Mucosa of stomach (tissue), 1 donor: Measurements from ENCODE around the gene RAET1L.
"Not testable (repeated sequence)": the region's sequence is repeated elsewhere in the genome, so short reads cannot be mapped to it uniquely, and the experiment has no call there.

Source experiments
- H3K27me3 ChIP-seq: one replicate; pipeline ENCODE4 v1.7.0; 2013; ENCODE audit warnings: mild to moderate bottlenecking, low read length; ENCODE audit not compliant: control insufficient read depth, insufficient read depth
- H3K36me3 ChIP-seq: one replicate; pipeline ENCODE4 v1.7.0; 2013; ENCODE audit warnings: low read length; ENCODE audit not compliant: control insufficient read depth, insufficient read depth
- H3K4me1 ChIP-seq: one replicate; pipeline ENCODE4 v1.7.0; 2013; ENCODE audit warnings: mild to moderate bottlenecking, low read length; ENCODE audit not compliant: control insufficient read depth, insufficient read depth
- H3K4me3 ChIP-seq: one replicate; pipeline ENCODE4 v1.7.0; 2013; ENCODE audit warnings: low read length
- H3K9ac ChIP-seq: one replicate; pipeline ENCODE4 v1.7.0; 2013; ENCODE audit warnings: mild to moderate bottlenecking, low read length, moderate library complexity
- H3K9me3 ChIP-seq: one replicate; pipeline ENCODE4 v1.7.0; 2013; ENCODE audit warnings: mild to moderate bottlenecking, low read length, moderate library complexity; ENCODE audit not compliant: control insufficient read depth
- donor health status: Pancreatic carcinoma.

Gene RAET1L

DNA sequence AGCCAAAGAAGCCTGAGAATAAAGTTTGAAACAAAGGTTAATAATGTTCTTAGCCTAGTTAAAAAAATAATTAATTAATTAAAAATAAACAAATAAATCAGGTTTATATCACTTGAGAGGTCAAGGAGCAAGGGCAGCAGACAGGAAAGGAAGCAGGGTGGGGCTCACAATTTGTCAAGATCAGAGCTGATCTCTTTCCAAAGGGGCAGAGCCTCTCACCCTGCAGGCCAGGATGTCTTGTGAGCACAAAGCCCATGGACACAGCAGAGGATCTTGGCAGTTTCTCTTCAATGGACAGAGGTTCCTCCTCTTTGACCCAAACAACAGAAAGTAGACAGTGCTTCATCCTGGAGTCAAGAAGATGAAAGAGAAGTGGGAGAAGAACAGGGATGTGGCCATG, 46.7 kb downstream of the RAET1L start:
- Histone ChIP-seq H3K9ac (no peak overlapping the region), H3K4me3 (no peak overlapping the region), H3K27me3 (peaks cover 70% of the 10 kb centered on the region)

DNA sequence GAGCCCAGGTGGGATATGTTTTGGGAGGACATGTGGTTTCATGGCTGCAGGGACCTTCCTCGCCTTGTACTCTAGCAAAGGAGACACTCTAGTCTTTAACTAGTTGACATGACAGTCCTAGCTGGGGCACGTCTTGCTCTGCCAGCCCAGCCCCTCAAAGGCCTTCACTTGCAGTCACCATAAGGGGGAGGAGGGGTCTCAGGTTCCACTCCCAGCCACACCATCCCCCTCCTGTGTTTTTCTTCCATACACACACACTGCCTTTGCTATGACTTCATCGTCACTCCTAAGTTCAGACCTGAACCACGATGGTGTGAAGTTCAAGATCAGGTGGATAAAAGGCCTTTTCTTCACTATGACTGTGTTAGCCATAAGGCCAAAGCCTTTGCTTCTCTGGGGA, 48.1 kb downstream of the RAET1L start:
- no peaks in the 10 kb centered on the region for H3K36me3 ChIP-seq
- no peaks in the 10 kb centered on the region for H3K9me3 ChIP-seq
- no peak overlapping the region for H3K9ac ChIP-seq
- H3K4me3 ChIP-seq: no peak overlapping the region
- H3K27me3 ChIP-seq: peaks cover 60% of the 10 kb centered on the region
- no peaks in the 10 kb centered on the region for H3K4me1 ChIP-seq

More for the DNA sequence above, 46.7 kb downstream of the RAET1L start:
- no peaks in the 10 kb centered on the region for H3K36me3 ChIP-seq
- no peaks in the 10 kb centered on the region for H3K4me1 ChIP-seq
- H3K9me3 ChIP-seq: no peaks in the 10 kb centered on the region

DNA sequence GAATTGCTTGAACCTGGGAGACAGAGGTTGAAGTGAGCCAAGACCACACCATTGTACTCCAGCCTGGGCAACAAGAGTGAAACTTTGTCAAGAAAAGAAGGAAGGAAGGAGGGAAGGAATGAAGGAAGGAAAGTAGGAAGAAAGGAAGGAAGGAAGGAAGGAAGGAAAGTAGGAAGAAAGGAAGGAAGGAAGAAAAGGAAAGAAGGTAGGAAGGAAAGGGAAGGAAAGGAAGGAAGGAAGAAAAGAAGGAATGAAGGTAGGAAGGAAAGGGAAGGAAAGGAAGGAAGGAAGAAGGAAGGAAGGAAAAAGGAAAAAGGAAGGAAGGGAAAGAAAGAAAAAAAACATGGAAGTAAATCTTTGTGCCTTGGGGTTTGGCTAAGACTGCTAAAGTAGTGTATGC, 49.9 kb downstream of the RAET1L start:
- Histone ChIP-seq H3K4me1 (no peaks in the 10 kb centered on the region), H3K27me3 (peaks cover 47% of the 10 kb centered on the region), H3K9ac (no peak overlapping the region), H3K9me3 (no peaks in the 10 kb centered on the region), H3K36me3 (no peaks in the 10 kb centered on the region), H3K4me3 (no peak overlapping the region)

DNA sequence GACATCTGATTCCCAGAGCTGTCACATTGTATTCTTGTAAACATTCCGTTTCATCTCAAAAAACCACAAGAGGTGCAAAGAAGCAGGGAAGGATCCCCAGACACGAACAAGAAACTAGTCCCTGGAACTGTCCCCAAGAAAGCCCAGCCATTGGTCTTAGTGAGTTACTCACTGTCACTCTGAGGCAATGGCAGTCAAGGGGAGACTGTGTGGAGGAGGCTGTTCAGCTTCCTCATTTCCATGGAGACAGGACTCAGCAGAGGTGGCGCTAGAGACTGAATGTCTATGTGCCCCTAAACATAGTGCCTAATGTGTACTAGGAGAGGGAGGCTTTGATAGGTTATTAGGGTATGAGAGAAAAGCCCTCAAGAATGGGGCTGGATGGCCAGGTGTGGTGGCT, 50.5 kb downstream of the RAET1L start:
- peaks cover 50% of the 10 kb centered on the region for H3K27me3 ChIP-seq
- H3K9me3 ChIP-seq: no peaks in the 10 kb centered on the region

DNA sequence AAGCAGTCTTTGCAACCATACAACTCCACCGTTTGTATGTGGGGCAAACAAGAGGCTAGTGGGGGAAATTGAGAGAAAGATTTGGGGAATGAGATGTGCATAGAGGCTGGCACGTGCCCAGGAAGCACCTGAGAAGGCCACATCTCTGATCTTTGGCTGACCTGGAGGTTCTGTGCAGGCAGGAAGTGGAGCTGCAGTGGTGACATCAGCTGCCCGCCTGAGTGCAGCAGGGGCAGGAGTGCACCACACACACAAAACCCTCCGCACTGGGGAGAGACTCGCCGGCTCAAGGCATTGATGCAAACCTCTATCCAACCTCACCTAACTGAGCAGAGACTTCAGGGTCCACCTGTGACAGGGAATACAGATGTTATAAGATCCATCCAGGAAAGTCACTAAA, 50.9 kb downstream of the RAET1L start:
- not testable (repeated sequence) for H3K4me3 ChIP-seq, H3K9ac ChIP-seq, H3K4me1 ChIP-seq, H3K9me3 ChIP-seq, H3K36me3 ChIP-seq
- H3K27me3 ChIP-seq: peaks cover 53% of the 10 kb centered on the region

More for the DNA sequence above, 50.5 kb downstream of the RAET1L start:
- no peaks in the 10 kb centered on the region for H3K4me1 ChIP-seq
- H3K36me3 ChIP-seq: no peaks in the 10 kb centered on the region
- no peak overlapping the region for H3K4me3 ChIP-seq
- H3K9ac ChIP-seq: no peak overlapping the region

DNA sequence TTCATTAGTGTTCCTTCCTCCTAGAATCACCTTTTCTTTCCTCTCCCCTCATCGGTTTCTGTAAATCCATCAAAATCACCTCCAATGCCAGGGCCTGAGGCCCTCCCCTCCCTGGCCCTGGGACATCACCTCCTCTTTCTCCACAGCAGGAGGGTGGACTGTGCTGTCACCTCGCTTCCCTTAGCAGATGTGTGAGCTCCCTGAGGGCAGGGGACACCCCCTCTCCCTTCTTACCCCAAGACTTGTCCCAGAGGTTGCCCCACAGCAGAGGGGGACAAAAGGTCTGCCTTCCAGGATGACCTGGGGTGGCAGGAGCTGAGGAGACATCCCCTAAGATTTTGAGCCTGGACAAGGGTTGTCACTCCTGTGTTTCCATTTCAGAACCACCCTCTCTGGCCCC, 55.7 kb downstream of the RAET1L start:
- H3K9me3 ChIP-seq: no peaks in the 10 kb centered on the region
- no peak overlapping the region for H3K9ac ChIP-seq
- H3K4me1 ChIP-seq: peaks cover 8% of the 10 kb centered on the region
- H3K4me3 ChIP-seq: no peak overlapping the region
- H3K27me3 ChIP-seq: peaks cover 51% of the 10 kb centered on the region
- H3K36me3 ChIP-seq: no peaks in the 10 kb centered on the region

DNA sequence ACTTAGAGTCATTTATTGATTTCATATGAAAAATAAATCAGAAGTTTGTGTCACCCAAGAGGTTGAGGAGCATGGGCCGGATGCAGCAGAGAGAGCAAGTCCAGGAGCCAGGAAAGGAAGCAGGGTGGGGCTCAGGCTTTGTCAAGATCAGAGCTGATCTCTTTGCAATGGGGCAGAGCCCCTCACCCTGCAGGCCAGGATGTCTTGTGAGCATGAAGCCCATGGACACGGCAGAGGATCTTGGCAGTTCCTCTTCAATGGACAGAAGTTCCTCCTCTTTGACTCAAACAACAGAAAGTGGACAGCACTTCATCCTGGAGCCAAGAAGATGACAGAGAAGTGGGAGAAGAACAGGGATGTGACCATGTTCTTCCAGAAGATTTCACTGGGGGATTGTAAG, 56.4 kb downstream of the RAET1L start:
- not testable (repeated sequence) for H3K9me3 ChIP-seq, H3K9ac ChIP-seq, H3K4me3 ChIP-seq, H3K36me3 ChIP-seq
- peaks cover 51% of the 10 kb centered on the region for H3K27me3 ChIP-seq
- peaks cover 16% of the 10 kb centered on the region for H3K4me1 ChIP-seq
